M059J (cell line): ENCODE data around the gene SLC25A20. TPM values are rescaled to one million over a fixed set of nuclear protein-coding genes. Genes with fewer than 3 reads are reported as not detected.
"Not testable (repeated sequence)": the region's sequence is repeated elsewhere in the genome, so short reads cannot be mapped to it uniquely, and the experiment has no call there.

Experiments used
- DNase-seq: peaks from one replicate; pipeline ENCODE4 v3.0.0-alpha.2; 2012; ENCODE audit warnings: low read depth
- total RNA-seq: library from RNA; depleted of rRNA; stranded (reverse); fragments of >200 nt; shearing (Covaris generic); gene quantifications from 2 replicates; pipeline ENCODE4 v1.2.3, GENCODE V29; 2014; rRNA removed

Gene SLC25A20, protein sequence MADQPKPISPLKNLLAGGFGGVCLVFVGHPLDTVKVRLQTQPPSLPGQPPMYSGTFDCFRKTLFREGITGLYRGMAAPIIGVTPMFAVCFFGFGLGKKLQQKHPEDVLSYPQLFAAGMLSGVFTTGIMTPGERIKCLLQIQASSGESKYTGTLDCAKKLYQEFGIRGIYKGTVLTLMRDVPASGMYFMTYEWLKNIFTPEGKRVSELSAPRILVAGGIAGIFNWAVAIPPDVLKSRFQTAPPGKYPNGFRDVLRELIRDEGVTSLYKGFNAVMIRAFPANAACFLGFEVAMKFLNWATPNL
- 14.5 and 28.2 TPM in 2 replicates for total RNA-seq

DNA sequence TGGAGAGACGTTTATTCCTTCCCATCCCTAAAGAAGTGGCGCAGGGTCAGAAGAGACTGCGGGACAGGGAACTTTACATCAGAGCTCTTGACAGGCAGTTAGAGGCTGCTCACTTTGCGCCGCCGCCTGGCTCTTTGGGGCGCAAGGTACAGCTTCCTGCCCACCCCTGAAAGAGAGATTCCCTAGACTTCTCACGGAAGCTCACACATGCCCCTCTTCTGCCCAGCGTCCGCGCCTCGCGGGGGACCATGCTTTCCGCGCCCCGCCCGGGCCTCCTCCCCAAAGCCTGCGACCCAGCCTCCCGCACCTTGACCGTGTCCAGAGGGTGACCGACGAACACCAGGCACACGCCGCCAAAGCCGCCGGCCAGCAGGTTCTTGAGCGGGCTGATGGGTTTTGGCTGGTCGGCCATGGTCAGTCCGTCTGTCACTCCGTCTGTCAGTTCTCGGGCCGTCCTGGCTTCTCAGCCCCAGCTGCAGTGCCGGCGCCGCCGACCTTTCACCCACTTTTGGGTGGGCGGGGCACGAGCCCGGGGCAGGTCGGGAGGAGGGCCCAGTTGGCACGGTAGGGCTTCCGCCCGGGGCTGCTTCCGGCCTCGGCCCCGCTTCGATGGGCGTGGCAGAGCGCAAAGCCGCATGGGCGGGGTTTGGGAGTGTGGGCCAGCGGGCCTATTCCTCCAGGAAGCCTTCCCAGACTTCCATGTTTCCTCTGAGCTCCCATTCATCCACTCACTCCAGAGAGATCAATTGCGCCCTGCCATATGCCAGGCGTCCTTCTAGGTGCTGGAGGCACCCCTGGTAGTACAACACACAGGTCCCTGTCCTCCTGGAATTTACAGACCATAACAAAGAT is at the start of gene SLC25A20:
Gene SLC25A20, minus strand, starts transcription at position 500 of the 852 bp plus-strand sequence. Its CDS starts 88 bp downstream, at position 412.
- DNase-seq, result peak; percentile 79

DNA sequence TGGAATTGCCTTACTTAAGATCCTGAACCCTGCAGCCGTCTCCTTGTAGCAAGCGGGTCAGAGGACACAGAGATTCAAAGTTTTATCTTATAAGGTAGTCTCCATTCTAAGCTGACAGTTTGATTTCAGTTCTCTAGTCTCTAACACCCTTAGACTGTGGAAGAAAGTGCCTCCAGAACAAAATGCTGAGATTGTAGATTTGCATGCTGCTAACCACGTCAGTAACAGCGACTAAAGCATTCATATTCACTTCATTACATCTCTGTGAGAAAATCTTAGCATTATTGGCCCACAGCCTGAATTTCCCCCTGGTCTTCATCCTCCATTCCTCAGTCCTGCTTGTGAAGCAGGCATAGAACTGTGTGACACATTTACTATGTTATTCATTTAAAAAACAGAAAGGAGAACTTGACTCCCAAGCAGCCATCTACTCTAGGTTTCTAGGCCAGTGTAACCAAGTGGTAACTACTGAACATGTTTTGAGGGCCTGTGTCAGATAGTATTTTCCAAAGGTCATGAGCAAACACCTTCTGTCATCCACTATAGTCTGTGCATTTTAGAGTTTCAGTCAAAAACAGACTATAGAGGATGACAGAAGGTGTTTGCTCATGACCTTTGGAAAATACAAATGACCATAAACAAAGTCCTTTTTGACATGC is 47.3 kb upstream of the SLC25A20 start:
- no peak for DNase-seq

DNA sequence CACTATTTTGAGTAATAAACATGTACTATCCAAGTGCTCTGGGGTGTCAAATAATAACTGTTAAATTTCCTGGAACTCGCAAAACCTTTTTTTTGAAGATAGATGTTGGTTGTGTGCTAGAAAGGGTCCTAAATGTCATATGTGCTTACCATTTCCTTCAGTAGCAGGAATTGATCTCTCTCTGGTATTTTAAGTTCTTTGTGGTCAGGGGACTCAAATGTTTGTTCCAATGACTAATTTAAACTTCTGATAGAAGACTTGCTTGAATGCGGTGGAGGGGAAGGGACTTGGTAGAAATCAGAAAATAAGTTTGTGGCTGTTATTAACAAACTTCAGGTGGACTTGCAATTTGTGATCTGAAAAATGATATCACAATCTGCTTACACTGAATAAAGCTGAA is 46.8 kb upstream of the SLC25A20 start:
- no peak for DNase-seq

DNA sequence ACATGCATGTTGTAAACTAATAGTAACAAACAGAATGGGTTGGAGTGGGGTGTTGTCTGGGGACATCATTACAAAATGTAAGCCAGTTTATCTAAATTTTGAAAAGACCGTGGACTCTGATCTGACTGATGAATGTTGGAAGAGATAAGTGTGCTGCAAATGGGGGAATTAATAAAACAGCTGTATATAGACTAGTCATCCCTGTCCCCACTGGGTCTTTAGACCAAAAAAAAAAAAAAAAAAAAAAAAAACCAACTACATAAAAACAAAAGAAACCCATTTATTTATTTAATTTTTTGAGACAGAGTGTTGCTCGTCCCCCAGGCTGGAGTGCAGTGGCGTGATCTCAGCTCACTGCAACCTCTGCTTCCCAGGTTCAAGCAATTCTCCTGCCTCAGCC is 40.0 kb upstream of the SLC25A20 start:
- no peak for DNase-seq

DNA sequence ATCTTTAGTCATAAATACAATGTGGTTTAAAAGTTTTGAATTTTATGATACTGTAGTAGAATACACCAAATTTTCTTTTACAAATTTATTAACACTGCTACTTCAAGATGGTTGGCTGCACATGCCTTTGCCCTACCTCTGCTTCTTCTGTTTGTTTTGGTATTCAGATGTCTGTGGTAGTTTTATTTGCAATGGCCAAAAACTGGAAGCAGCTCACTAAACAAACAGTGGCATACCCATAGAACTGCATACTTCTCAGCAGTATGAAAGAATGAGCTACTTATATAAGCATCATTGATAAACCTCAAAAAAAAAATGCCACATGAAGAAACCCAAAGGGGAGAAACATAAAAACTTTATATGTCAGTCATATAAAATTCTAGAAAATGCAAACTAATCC is 39.5 kb upstream of the SLC25A20 start:
- DNase-seq, result no peak

DNA sequence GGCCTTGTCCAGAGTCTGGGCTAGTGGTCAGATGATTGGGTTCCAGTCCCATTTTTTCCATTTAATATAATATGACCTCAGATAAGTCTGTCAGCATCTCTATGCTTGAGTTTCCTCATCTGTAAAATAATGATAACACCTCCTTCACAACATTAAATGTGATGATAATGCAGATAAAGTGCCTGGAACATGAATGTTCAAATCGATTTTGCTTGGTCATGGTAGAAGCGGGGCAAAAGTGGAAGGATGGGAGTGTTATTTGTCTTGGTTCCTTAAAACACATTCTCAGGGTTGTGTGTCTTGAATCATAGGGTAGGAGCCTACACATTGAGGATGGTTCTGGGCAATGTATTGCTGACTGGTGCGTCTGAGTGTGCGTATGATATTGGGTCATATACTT is 36.8 kb upstream of the SLC25A20 start:
- no peak for DNase-seq

DNA sequence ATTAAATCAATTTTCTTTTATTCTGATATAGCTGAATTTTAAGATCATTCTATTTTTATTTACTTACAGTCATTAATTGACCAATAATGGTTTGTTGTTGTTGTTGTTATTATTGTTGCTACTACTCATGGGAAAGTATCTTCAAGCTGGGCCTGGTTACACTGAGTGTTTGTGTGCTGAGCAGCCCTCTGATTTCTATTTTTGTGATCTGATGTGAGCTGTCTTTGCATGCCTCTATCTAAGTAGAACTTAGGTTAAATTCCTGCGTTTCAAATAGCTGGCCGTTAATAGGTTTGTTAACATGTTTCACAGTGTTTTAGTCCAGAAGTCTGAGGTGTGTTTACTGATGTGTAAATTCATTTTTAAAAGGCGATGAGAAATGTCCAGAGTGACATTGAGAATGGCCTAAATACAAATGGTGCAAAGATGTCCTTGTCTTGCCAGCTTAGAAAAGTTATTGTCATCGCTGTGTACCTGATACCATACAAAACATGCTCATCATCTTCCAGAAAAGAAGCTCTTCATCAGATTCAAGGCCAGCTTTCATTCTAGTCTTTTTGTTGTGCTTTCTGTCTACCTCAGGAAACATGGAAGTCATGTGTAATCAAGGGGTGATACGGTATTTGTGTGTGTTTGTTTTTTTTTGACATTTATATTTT is 35.8 kb upstream of the SLC25A20 start:
- no peak for DNase-seq

DNA sequence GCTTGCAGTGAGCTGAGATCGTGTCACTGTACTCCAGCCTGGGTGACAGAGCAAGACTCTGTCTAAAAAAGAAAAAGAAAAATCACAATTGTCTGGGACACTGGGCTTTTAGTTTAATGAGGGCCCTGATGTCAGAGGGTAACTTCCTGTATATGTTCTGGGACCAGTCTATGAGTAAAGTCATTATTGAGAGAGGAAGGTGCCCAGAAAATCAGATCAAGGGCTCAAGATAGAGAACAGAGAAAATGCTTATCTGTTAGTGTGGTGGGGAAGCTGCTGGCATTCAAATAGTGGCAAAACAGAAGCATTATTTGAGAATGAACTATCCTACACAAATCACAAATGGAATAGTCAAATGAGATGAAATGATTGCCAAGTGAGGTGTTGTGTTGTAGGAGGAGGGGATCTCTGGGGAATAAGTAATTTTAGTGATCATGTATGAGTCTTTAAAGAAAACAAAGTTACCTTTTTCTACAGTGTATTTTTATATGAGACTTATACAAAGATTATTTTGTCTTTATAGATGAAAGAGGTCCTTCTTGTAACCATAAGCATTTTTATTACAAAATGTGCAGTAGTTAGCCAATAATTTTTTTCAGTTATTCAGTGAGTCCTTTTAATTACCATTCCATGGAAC is 33.4 kb upstream of the SLC25A20 start:
- DNase-seq, result no peak

DNA sequence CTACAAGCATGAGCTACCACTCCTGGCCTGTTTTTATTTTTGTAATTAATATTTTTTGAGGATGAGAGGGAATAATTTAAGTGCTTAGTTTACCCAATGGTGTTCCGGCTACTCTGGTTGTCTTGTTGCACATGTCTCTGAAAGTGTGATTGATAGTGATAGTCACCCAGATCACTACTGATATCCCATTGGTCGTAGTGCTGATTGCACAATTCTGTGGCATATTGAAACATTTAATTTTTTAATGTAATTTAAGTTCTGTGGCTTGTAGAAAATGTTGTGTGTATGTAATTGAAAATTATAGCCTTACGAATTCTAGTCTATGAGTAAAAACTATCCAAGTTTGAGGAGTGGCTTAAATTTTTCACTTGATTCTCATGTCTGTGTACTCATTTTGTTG is 31.9 kb upstream of the SLC25A20 start:
- DNase-seq, result no peak

DNA sequence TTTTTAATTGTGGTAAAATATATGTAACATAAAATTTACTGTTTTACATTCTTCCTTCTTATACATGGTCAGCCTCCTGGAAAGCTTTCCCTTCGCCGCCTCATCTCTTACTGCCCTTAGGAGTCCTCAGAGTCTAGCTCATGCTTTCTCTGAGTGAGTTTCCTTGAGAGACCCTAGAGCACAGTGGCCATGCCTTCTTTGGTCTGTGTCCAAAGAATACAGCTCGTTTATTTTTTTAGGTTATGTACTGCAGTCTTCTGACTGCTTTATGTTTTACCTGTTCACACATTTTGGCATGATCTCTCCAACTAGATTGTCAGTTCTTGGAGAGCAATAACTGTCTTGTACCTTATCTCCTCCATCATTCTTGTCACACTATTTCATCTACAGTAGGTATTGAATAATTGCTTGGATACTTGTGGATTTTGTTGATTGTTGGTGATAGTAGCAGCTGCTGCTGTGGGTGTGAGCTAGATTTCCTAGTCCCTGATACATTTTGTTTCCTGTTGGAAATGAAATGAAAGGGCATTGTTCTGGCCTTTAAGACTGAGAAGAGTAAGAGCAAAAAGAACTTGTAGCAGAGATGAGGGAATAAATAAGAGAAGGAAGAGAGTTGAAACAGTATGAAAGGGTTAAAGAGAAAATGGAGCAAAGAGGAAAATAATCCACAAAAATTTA is 30.8 kb upstream of the SLC25A20 start:
- DNase-seq, result no peak

DNA sequence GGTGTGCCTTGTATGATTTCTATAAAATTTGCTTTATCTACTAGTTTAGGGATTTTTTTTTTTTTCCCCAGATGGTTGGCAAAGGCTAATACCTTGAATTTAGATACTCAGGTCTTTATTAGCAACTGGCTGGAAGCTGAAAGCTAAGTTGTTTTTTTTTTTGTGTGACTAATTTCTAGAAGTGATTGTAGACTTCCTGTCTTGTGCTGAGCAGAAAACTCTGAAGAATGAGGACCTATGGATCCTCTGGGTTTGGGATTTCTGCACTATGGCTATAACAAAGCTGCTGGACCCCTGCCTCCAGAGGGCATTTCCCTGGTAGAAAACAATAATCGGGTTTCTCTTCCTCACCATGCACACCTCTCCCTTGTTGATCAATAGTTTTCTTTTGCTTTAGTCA is 30.0 kb upstream of the SLC25A20 start:
- DNase-seq, result peak; percentile 23

DNA sequence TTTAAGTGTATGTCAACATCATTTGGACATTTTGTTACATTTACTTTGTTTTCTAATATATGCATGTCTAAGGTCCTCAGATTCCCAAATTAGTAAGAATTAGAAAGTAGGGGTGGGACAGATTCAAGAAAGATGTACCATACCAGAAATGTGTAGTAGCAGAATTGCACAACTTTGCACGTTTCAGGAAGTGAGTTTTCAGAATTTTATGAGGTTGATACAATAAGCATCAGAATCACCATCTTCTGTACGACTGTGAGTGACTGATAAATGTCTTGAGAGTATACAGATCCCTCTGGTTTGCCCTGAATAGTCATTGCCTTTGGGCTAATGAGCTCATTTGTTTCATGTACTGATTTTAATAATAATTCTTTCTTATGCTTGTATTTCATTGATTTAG is 29.2 kb upstream of the SLC25A20 start:
- peak; percentile 16 for DNase-seq

DNA sequence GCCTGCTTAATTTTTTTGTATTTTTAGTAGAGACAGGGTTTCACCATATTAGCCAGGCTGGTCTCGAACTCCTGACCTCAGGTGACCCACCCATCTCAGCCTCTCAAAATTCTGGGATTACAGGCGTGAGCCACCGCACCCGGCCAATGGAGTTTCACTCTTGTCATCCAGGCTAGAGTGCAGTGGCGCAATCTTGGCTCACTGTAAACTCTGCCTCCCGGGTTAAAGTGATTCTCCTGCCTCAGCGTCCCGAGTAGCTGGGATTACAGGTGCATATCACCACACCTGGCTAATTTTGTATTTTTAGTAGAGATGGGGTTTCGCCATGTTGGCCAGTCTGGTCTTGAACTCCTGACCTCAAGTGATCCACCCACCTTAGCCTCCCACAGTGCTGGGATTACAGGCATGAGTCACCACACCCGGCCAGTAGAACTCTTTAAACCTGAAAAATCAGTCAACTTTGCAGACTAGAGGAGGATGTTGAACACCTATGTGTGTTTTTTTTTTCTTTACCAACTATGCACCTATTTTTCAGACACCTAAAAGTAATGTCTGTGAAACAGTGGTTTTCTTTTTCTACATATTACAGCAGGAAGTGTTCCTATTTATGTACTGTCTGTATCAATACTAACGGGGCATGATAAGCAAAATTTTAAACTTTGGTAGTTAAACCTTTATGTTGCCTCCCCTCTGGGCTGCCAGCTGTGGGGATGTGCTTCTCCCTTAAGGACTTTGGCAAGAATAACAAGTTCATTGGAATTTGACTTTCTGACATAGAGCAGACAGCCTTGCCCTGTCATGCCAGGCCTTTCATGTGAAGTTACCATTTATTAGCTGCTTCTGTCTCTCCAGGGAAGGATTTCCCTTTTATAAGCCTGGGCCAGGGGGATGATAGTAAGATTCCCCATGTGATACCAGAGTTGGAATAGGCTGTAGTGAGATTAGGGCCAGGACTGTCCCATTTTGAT is 28.0 kb upstream of the SLC25A20 start:
- DNase-seq, result peak; percentile 27

DNA sequence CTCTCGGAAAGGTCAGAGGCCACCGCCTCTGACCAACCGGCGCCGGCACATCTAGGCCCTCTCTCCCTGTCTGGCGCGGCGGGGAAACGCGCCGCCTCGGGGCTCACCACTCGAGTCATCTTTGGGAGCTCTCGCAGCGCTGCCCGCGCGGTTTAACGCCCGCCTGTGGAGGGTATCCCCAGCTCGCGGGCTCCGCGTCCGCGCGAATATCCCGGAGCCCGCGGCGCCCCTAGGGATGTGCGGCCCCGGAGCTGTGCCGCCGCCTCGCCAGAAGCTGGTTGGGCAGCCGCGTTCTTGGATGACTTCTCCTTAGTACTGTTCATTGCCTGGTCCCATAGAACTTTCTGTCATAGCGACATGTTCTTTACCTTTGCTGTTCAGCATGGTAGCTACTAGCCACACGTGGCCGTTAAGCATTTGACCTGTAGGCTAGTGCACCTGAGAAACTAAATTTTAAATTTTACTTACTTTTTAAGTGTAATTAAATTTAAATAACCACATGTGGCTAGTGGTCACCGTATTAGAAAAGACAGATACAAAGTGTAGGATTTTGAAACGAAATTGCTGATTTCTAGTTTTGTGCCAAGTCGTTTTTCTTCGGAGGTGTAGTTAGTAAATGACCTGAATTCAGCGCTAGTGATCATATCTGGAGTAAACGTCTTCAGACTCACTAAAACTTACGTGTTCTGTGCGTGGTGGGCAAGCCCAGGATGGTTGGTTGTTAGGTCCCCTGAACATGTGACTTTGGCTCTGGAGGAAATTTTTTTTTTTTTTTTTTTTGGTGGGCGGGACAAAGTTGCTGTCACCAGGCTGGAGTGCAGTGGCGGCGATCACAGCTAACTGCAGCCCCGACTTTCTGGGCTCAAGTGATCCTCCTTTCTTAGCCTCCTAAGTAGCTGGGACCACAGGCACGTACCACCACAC is 20.8 kb upstream of the SLC25A20 start:
- DNase-seq, result peak; percentile 54

DNA sequence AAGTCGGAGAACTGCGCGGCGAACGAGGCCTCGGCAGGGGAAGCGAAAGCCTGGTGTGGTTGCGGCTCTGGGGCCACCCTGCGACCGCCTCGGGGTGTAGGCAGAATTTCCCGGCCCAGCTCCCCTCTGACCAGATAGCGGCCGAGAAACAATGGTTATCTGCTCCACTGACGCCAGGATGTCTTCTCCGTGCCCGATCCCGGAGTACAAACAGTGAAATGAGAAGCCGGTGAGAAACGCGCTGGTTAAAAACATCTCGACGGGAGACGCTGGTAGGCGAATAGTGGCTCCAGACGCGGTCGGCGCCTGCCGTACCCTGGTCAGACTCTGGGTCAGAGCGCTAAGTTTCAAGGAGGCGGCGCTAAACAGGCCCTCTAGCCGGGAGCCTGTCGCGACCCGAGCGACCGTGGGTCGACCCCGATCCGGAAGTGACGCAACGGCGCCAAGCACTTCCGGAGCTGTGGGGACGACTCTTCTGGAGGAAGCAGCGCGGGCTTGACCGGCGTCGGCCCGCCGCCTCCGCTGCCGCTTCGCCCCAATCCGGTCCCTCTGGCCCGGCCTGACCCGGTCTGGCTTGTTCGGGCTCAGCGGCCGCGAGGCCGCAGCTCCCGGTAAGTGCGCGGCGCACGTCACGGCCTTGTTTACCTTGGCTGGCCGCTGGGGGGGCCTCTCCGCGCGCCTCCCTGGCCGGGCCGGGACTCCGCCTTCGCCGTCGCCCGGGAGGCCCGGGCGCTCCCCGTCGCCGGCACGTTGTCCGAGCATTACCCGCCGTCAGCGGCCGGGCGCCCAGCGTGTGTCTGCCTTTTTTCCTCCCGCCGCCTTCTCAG is 19.9 kb upstream of the SLC25A20 start, which contains the start of gene ARIH2:
Gene ARIH2, plus strand, starts transcription at position 455 of the 827 bp plus-strand sequence. CDS start 8,717 bp downstream, outside the sequence.
- DNase-seq, result peak; percentile 90

DNA sequence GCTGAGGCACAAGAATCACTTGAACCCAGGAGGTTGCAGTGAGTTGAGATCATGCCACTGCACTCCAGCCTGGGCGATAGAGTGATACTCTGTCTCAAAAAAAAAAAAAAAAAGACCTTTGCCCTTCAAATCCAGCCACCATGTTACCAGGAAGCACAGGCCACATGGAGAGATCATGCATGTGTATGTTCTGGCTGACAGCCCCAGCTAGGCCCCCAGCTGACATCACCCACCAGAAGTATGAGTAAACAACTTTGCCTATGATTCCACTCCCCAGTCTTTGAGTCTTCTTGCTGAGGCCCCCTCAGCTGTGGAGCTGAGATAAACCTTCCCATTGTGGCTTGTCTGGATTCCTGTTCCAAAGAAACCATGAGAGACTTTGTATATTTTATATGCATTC is 16.6 kb upstream of the SLC25A20 start:
- DNase-seq, result no peak

DNA sequence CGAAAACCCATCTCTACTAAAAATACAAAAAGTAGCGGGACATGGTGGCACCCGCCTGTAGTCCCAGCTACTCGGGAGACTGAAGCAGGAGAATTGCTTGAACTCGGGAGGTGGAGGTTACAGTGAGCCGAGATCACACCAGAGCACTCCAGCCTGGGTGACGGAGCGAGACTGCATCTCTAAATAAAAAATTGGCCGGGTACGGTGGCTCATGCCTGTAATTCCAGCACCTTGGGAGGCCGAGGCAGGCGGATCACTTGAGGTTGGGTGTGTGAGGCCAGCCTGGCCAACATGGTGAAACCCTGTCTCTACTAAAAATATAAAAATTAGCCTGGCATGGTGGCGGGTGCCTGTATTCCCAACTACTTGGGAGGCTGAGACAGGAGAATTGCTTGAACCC is 8.3 kb upstream of the SLC25A20 start:
- DNase-seq, result not testable (repeated sequence)

DNA sequence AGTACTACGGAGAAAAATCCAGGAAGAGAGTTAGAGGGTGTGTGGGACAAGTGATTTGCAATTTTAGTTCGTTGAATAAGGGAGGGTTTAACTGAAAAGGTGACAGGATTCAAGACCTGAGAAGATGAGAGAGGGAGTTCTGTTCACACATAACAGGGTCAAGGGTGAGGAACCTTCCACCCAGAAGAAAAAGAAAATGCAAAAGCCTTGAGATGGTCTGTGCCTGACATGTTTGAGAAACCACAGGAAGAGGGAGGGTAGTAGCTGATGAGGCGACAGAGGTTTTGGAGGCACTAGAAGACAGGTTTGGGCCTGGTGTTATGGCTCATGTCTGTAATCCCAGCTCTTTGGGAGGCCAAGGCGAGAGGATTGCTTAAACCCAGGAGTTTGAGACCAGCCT is 591 bp upstream of the SLC25A20 start:
- no peak for DNase-seq
